PC-9 (cell line): ENCODE measurements around the gene LPAR1. TPM values are rescaled to one million over a fixed set of nuclear protein-coding genes. Genes with fewer than 3 reads are reported as not detected.

ENCODE experiments used
- BruUV-seq: library from RNA; stranded (reverse); fragments of 400-500 nt; replicated peaks from 2 replicates; lab custom pipeline; 2021; lab: Mats Ljungman, UMichigan
- CTCF ChIA-PET: fragments of 300-600 bp; sonication (Branson Sonifier 250); formaldehyde crosslinking; loops from one replicate; lab custom pipeline; 2022; ENCODE audit warnings: antibody characterized with exemption; lab: Charles Lee
- POLR2A ChIA-PET: fragments of 300-600 bp; sonication (Branson Sonifier 250); formaldehyde crosslinking; loops from one replicate; lab custom pipeline; 2022; ENCODE audit warnings: antibody characterized with exemption; ENCODE audit not compliant: unreplicated experiment; lab: Charles Lee
- DNase-seq, 2 experiments: peaks; one replicate each; pipeline versions ENCODE4 v3.0.0 to v3.0.0-alpha.2; 2015 to 2022; ENCODE audit warnings: mixed read lengths in 1 of 2
- H2AFZ ChIP-seq: fragments of 200-600 bp; sonication (generic); 2 replicates; pipeline ENCODE4 v1.8.1; 2017; ENCODE audit warnings: antibody characterized with exemption
- H3F3A ChIP-seq: fragments of 200-600 bp; sonication (generic); 2 replicates; pipeline ENCODE4 v1.8.1; 2017; ENCODE audit warnings: antibody characterized with exemption, mild to moderate bottlenecking, low read depth; ENCODE audit not compliant: insufficient read depth
- H3K27ac ChIP-seq: fragments of 200-600 bp; sonication (generic); 2 replicates; pipeline ENCODE4 v1.6.1; 2016; ENCODE audit warnings: mixed run types
- H3K27me3 ChIP-seq: fragments of 200-600 bp; sonication (generic); 2 replicates; pipeline ENCODE4 v1.6.1; 2016; ENCODE audit warnings: low read depth, mixed run types; ENCODE audit not compliant: insufficient read depth
- H3K36me3 ChIP-seq: fragments of 200-600 bp; sonication (generic); 2 replicates; pipeline ENCODE4 v1.6.1; 2016; ENCODE audit warnings: low read depth, mixed run types
- H3K4me1 ChIP-seq: fragments of 200-600 bp; sonication (generic); replicated peaks from 2 replicates; pipeline ENCODE4 v1.6.1; 2016; ENCODE audit warnings: mixed run types; ENCODE audit not compliant: insufficient read depth
- H3K4me2 ChIP-seq: fragments of 200-600 bp; sonication (generic); 2 replicates; pipeline ENCODE4 v1.6.1; 2017; ENCODE audit warnings: mixed run types
- H3K4me3 ChIP-seq: fragments of 200-600 bp; sonication (generic); 2 replicates; pipeline ENCODE4 v1.6.1; 2016; ENCODE audit warnings: mixed run types
- H3K79me2 ChIP-seq: fragments of 200-600 bp; sonication (generic); 2 replicates; pipeline ENCODE4 v1.6.1; 2017; ENCODE audit warnings: low read depth, mixed run types
- H3K9me2 ChIP-seq: fragments of 200-600 bp; sonication (generic); 2 replicates; pipeline ENCODE4 v1.8.1; 2017; ENCODE audit warnings: mild to moderate bottlenecking; ENCODE audit not compliant: insufficient read depth
- H3K9me3 ChIP-seq: fragments of 200-600 bp; sonication (generic); 2 replicates; pipeline ENCODE4 v1.8.1; 2016; ENCODE audit warnings: low read depth; ENCODE audit not compliant: insufficient read depth
- H4K20me1 ChIP-seq: fragments of 200-600 bp; sonication (generic); 2 replicates; pipeline ENCODE4 v1.8.1; 2017; ENCODE audit not compliant: insufficient read depth
- EZH2 ChIP-seq: fragments of 200-600 bp; sonication (generic); IDR thresholded peaks from 2 replicates; pipeline ENCODE4 v1.8.0; 2017; ENCODE audit warnings: antibody characterized with exemption, low read depth
- intact Hi-C: fragments of 100-400 bp; cut with micrococcal nuclease; formaldehyde crosslinking; loops from one replicate; pipeline ENCODE4 v1.10.0; 2022; ENCODE audit not compliant: unreplicated experiment
- total RNA-seq: library from RNA; stranded (reverse); gene quantifications from 2 replicates; pipeline ENCODE4 v1.2.3, GENCODE V29; 2021
- TF ChIP-seq, protein P1 (sequence below): fragments of 200-600 bp; sonication (generic); conservative IDR thresholded peaks from 2 replicates; pipeline ENCODE4 v1.6.1; 2017; ENCODE audit warnings: mixed run types, antibody characterized with exemption, mild to moderate bottlenecking, moderate library complexity

Gene LPAR1
- total RNA-seq, 1 experiment from 2014 or later = 11.8 TPM

DNA sequence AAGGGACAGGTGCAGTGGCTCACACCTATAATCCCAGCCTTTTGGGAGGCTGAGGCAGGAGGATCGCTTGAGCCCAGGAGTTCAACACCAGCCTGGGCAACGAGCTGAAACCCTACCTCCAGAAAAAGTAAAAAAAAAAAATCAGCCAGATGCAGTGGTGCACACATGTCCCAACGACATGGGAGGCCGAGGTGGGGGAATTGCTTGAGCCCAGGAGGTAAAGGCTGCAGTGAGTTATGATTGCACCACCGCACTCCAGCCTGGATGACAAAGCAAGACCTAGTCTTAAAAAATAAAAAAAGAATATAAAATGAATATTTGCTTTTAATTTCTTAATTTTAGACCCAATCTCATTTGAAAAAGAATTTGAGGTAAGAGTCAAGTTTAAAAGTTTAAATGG lies 143.5 kb downstream of the LPAR1 start:
- no peak for TF ChIP-seq EZH2
- TF ChIP-seq, protein P1, sequence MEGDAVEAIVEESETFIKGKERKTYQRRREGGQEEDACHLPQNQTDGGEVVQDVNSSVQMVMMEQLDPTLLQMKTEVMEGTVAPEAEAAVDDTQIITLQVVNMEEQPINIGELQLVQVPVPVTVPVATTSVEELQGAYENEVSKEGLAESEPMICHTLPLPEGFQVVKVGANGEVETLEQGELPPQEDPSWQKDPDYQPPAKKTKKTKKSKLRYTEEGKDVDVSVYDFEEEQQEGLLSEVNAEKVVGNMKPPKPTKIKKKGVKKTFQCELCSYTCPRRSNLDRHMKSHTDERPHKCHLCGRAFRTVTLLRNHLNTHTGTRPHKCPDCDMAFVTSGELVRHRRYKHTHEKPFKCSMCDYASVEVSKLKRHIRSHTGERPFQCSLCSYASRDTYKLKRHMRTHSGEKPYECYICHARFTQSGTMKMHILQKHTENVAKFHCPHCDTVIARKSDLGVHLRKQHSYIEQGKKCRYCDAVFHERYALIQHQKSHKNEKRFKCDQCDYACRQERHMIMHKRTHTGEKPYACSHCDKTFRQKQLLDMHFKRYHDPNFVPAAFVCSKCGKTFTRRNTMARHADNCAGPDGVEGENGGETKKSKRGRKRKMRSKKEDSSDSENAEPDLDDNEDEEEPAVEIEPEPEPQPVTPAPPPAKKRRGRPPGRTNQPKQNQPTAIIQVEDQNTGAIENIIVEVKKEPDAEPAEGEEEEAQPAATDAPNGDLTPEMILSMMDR = no peak
- Histone ChIP-seq H2AFZ (no peak overlapping the region), H4K20me1 (no peaks in the 10 kb centered on the region), H3K9me3 (no peaks in the 10 kb centered on the region), H3K4me3 (no peak overlapping the region), H3K36me3 (no peaks in the 10 kb centered on the region), H3K4me1 (no peaks in the 10 kb centered on the region), H3K9me2 (no peaks in the 10 kb centered on the region), H3K27ac (no peak overlapping the region), H3K79me2 (0 out of 2 replicates have a peak, but pooled peaks cover 4% of the 10 kb centered on the region), H3F3A (no peaks in the 10 kb centered on the region), H3K4me2 (no peak overlapping the region), H3K27me3 (no peaks in the 10 kb centered on the region)
- CTCF ChIA-PET = no interaction called here
- POLR2A ChIA-PET = no interaction called here
- BruUV-seq = no TSS peak
- intact Hi-C loops = no loop called here
- DNase-seq = no peak

DNA sequence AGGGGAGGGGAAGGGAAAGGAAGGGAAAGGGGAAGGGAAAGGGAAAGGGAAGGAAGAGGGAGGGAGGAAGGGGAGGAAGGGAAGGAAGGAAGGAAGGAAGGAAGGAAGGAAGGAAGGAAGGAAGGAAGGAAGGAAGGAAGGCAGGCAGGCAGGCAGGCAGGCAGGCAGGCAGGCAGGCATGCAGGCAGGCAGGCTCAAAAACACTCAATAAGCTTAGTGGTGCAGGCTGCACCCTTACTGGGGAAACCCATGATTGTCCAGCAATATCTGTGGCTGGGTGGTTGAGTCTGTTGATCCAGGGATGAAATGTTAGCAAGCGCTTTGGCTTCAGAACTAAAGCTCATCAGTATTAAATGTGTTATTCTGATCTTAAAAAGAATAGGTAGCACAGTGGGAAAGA lies 145.6 kb downstream of the LPAR1 start:
- Histone ChIP-seq H4K20me1 (no peaks in the 10 kb centered on the region), H3K4me2 (no peak overlapping the region), H3K27me3 (no peaks in the 10 kb centered on the region), H3K4me1 (no peaks in the 10 kb centered on the region), H3K9me3 (no peaks in the 10 kb centered on the region), H3K27ac (no peak overlapping the region), H3K79me2 (0 out of 2 replicates have a peak, but pooled peaks cover 4% of the 10 kb centered on the region), H3K4me3 (no peak overlapping the region), H2AFZ (no peak overlapping the region), H3K36me3 (no peaks in the 10 kb centered on the region), H3F3A (no peaks in the 10 kb centered on the region), H3K9me2 (no peaks in the 10 kb centered on the region)
- TF ChIP-seq EZH2 = no peak
- TF ChIP-seq, protein P1 = no peak
- ChIA-PET CTCF (no interaction called here), POLR2A (no interaction called here)
- DNase-seq = no peak
- BruUV-seq = no TSS peak
- intact Hi-C loops = no loop called here

DNA sequence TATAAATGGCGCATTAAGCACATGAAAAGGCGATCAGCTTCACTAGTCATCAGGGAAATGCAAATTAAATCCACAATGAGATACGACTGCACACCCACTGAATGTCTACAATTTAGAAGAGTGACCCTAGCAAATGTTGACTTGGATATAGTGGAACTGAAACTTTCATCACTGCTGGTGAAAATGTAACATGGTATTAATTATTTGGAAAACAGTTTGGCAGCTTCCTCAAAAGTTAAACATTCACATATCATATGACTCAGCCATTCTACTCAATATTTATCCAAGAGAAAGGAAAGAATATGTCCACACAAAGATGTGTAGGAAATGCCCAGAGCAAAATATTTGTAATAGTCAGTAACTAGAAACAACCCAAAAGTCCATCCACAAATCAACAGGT lies 146.5 kb downstream of the LPAR1 start:
- Histone ChIP-seq H3K4me1 (no peaks in the 10 kb centered on the region), H3K4me3 (no peak overlapping the region), H3F3A (no peaks in the 10 kb centered on the region), H3K79me2 (0 out of 2 replicates have a peak, but pooled peaks cover 4% of the 10 kb centered on the region), H3K27me3 (no peaks in the 10 kb centered on the region), H3K9me3 (no peaks in the 10 kb centered on the region), H3K9me2 (no peaks in the 10 kb centered on the region), H4K20me1 (no peaks in the 10 kb centered on the region), H3K4me2 (no peak overlapping the region), H2AFZ (no peak overlapping the region), H3K27ac (no peak overlapping the region), H3K36me3 (no peaks in the 10 kb centered on the region)
- POLR2A ChIA-PET = interaction anchor here (0.6 kb wide), 1 partner anchor 310 kb away, joined by 7 read pairs; no protein-coding TSS in a partner anchor
- CTCF ChIA-PET = no interaction called here
- DNase-seq = no peak
- TF ChIP-seq EZH2 = no peak
- TF ChIP-seq, protein P1 = no peak
- BruUV-seq = no TSS peak
- intact Hi-C loops = no loop called here
